ENCODE results near the gene NSG1. TPM values are rescaled to one million over a fixed set of nuclear protein-coding genes. Genes with fewer than 3 reads are reported as not detected.

NSG1 gene
- total and polyA plus RNA-seq, 2 of the 4 experiments (the other 2 are of a cell fraction) = 0.72 to 1.6 TPM

GRCh38 chr4:4343038-4343437 is 43.9 kb upstream of the NSG1 start:
- POLR2A ChIA-PET (ENCODE audit: unreplicated experiment) = no interaction called here
- TF ChIP-seq BHLHE40 (IDR thresholded peaks at IDR 0.05; ENCODE audit: low read depth, low read length) = no peak
- TF ChIP-seq ELK1 (IDR thresholded peaks at IDR 0.05; ENCODE audit: borderline replicate concordance, low read depth, low read length) = no peak
- TF ChIP-seq RAD21 (IDR thresholded peaks at IDR 0.05; ENCODE audit: low read length) = no peak
- TF ChIP-seq NFE2L2 (IDR thresholded peaks at IDR 0.05; ENCODE audit: low read depth, low read length) = no peak
- TF ChIP-seq, protein P1, sequence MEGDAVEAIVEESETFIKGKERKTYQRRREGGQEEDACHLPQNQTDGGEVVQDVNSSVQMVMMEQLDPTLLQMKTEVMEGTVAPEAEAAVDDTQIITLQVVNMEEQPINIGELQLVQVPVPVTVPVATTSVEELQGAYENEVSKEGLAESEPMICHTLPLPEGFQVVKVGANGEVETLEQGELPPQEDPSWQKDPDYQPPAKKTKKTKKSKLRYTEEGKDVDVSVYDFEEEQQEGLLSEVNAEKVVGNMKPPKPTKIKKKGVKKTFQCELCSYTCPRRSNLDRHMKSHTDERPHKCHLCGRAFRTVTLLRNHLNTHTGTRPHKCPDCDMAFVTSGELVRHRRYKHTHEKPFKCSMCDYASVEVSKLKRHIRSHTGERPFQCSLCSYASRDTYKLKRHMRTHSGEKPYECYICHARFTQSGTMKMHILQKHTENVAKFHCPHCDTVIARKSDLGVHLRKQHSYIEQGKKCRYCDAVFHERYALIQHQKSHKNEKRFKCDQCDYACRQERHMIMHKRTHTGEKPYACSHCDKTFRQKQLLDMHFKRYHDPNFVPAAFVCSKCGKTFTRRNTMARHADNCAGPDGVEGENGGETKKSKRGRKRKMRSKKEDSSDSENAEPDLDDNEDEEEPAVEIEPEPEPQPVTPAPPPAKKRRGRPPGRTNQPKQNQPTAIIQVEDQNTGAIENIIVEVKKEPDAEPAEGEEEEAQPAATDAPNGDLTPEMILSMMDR (conservative IDR thresholded peaks at IDR 0.05; ENCODE audit: low read depth, low read length) = no peak
- no peak for TF ChIP-seq USF2 (IDR thresholded peaks at IDR 0.05; ENCODE audit: low read depth, low read length)
- TF ChIP-seq SMC3 (IDR thresholded peaks at IDR 0.05; ENCODE audit: low read depth, low read length) = no peak
- TF ChIP-seq RCOR1 (IDR thresholded peaks at IDR 0.05; ENCODE audit: insufficient replicate concordance, low read length) = no peak
- no peak for TF ChIP-seq RFX5 (IDR thresholded peaks at IDR 0.05; ENCODE audit: low read depth, low read length)
- no peak for TF ChIP-seq MAZ (IDR thresholded peaks at IDR 0.05; ENCODE audit: borderline replicate concordance, low read depth, low read length)
- TF ChIP-seq POLR2A (IDR thresholded peaks at IDR 0.05; ENCODE audit: low read depth, low read length) = no peak
- no peak for TF ChIP-seq MXI1 (IDR thresholded peaks at IDR 0.05; ENCODE audit: borderline replicate concordance, low read depth, low read length)
- no peak for TF ChIP-seq CEBPB (IDR thresholded peaks at IDR 0.05; ENCODE audit: low read depth, low read length)
- no peak for TF ChIP-seq MAFK (IDR thresholded peaks at IDR 0.05; ENCODE audit: low read depth, low read length)
- no peak for TF ChIP-seq FOS (IDR thresholded peaks at IDR 0.05; ENCODE audit: low read depth, low read length)
- no peak for TF ChIP-seq CHD1 (IDR thresholded peaks at IDR 0.05; ENCODE audit: low read depth, low read length)
- no peak overlapping the region for H2BK20ac ChIP-seq (ENCODE audit: low read depth, low read length)
- no peak overlapping the region for H2BK15ac ChIP-seq (ENCODE audit: low read depth, low read length)
- H3K36me3 ChIP-seq (ENCODE audit: control insufficient read depth, insufficient read depth, low read length) = no peaks in the 10 kb centered on the region
- no peak overlapping the region for H2AK9ac ChIP-seq (replicated peaks; ENCODE audit: low read depth, low read length, poor library complexity)
- H3K9ac ChIP-seq (ENCODE audit: low read depth, low read length) = no peak overlapping the region
- no peak overlapping the region for H3K14ac ChIP-seq (replicated peaks; ENCODE audit: low read depth, low read length)
- H3K27me3 ChIP-seq (ENCODE audit: control insufficient read depth, insufficient read depth, low read length) = peaks cover 35% of the 10 kb centered on the region
- no TSS peak for BruUV-seq (replicated peaks)
- no peak for ATAC-seq (ENCODE audit: low read depth)
- no peaks in the 10 kb centered on the region for H4K20me1 ChIP-seq (ENCODE audit: insufficient read depth, low read length)
- no peaks in the 10 kb centered on the region for H3K9me1 ChIP-seq (ENCODE audit: insufficient read depth, low read length)
- CTCF ChIA-PET = interaction anchor here (3.4 kb wide), 1 partner anchor 83 kb away, joined by 7 read pairs; no protein-coding TSS in a partner anchor
- H4K8ac ChIP-seq (ENCODE audit: low read depth in 2 of 2, low read length in 2 of 2) = no peak overlapping the region
- no peak overlapping the region for H3K18ac ChIP-seq (ENCODE audit: low read depth, low read length)
- no peaks in the 10 kb centered on the region for H3K9me3 ChIP-seq (ENCODE audit: control insufficient read depth, insufficient read depth, low read length)
- no peak overlapping the region for H3K23ac ChIP-seq (ENCODE audit: low read depth, low read length)
- no peaks in the 10 kb centered on the region for H3K79me1 ChIP-seq (ENCODE audit: low read depth in 1 of 2, low read length in 2 of 2)
- no peak overlapping the region for H2AK5ac ChIP-seq (ENCODE audit: low read depth, low read length)
- no peak overlapping the region for H2BK120ac ChIP-seq (ENCODE audit: low read depth, low read length)
- H3K4me3 ChIP-seq (ENCODE audit: insufficient read depth, low read depth, low read length) = no peak overlapping the region
- in situ Hi-C loops (cut with MboI; ENCODE audit: low sequenced_read_pairs) (loop anchor here (5.0 kb wide), 1 partner anchor 91 kb away; no protein-coding TSS in a partner anchor), intact Hi-C loops (cut with micrococcal nuclease) (no loop called here), dilution Hi-C loops (cut with HindIII; ENCODE audit: low sequenced_read_pairs, unreplicated experiment) (no loop called here)
- H3K27ac ChIP-seq (ENCODE audit: insufficient read depth, low read length) = no peak overlapping the region
- H4K91ac ChIP-seq (ENCODE audit: insufficient read depth, low read depth, low read length) = no peak overlapping the region
- WGBS, 2 experiments (ENCODE audit: extremely low coverage in 2 of 2, insufficient read length in 1 of 2) = no CpG with 5 or more reads among the region's 5 CpGs
- no peak overlapping the region for H3K4me2 ChIP-seq (ENCODE audit: low read depth, low read length)
- no peak overlapping the region for H2BK5ac ChIP-seq (ENCODE audit: low read depth, low read length, poor library complexity, severe bottlenecking)
- no peak overlapping the region for H4K5ac ChIP-seq (ENCODE audit: low read depth, low read length)
- H2AFZ ChIP-seq (replicated peaks; ENCODE audit: low read length, poor library complexity) = no peak overlapping the region
- no peak for DNase-seq
- no peaks in the 10 kb centered on the region for H3K4me1 ChIP-seq (ENCODE audit: control insufficient read depth, insufficient read depth, low read length)
- no peak overlapping the region for H3K56ac ChIP-seq (ENCODE audit: extremely low read depth, insufficient read depth, low read length)
- H3K4ac ChIP-seq (ENCODE audit: low read depth, low read length) = no peak overlapping the region
